Ureter (tissue), 1 donor: ENCODE data around the gene OR10AD1. TPM values are rescaled to one million over a fixed set of nuclear protein-coding genes. Genes with fewer than 3 reads are reported as not detected.
"Not testable (repeated sequence)": the region's sequence is repeated elsewhere in the genome, so short reads cannot be mapped to it uniquely, and the experiment has no call there.

Experiments
- DNase-seq: peaks from one replicate; pipeline ENCODE4 v3.0.0-alpha.2; 2020; ENCODE audit warnings: low spot score
- total RNA-seq: library from RNA; stranded (reverse); gene quantifications from one replicate; pipeline ENCODE4 v1.2.4, GENCODE V29; 2023
- donor health status: DM: yes; HTN: yes; CAD: no.

The OR10AD1 gene
- total RNA-seq, 1 donor from 2014 or later, result not detected

- DNase-seq, result no peak
These were observed 42.3 kb downstream of the OR10AD1 start for GRCh38 chr12:48160807-48161206.

DNA sequence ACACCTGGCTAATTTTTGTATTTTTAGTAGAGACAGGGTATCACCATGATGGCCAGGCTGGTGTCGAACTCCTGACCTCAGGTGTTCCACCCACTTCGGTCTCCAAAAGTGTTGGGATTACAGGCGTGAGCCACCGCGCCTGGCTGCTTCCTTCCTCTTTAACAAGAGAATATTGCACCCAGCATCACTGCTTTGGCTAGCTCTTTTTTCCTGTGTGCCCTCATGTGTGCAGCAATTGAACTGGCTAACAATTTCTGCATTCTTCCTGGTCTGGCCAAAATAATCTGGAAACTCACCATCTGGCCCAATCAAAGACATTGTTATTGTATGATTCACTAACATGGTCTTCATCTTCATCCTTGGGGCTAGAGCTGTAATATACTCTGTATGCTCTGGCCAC, 43.0 kb downstream of the OR10AD1 start:
- DNase-seq, result no peak

DNA sequence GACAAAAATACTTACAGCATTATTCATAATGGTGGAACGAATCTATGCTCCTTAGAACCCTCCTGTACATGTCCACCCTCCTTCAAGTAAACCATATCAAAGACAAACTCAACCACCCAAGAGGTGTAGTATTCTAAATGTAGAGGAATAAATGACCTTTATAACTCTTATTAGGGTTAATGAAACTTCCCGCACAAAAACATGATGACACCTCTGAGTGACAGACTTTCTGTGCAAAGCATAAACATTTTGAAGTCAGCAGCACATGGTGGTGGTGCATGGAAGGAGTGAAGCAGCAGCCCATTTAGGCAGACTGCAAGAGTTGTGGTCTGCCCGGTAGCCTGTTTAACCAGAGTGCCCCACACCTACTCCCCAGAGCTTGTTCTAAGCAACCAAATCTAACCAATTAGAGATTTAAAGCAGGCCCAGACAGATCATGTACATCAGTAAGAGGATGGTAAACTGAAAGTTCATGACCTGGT, 45.2 kb downstream of the OR10AD1 start:
- DNase-seq, result no peak

- DNase-seq, result peak; percentile 99
These were observed 45.8 kb downstream of the OR10AD1 start, which contains the start of gene ASB8 for GRCh38 chr12:48157018-48157888. TSS of gene ASB8 (minus strand) at chr12:48157515. CDS start at chr12:48153496, 4,019 bp downstream.

DNA sequence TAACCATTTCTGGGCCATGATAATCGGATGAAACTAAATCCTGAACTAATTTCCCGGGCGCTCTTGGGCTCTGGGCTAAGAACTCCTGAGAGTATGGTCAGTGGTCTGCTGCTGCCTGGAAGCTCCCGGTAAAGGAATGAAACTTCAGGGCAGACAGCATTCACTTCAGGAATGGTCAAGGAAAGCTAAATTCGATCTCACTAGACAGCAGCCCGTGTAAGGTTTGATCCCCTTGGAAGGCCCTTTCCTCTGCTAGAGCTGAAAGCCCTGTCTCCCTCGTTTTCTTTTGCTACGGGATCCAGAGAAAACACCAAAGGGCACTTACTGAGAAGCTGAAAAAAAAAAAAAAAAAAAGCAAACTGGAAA, 46.5 kb downstream of the OR10AD1 start:
- DNase-seq, result no peak

- DNase-seq, result not testable (repeated sequence)
These were observed 47.3 kb downstream of the OR10AD1 start for GRCh38 chr12:48155786-48156185.

Other genes with a start within 250 kb of the OR10AD1 start
- gene TMEM106C, start 239.7 kb downstream of the OR10AD1 start, total RNA-seq, result 39.0 TPM
- not detected for gene COL2A1, start 198.8 kb downstream of the OR10AD1 start, total RNA-seq
- 32.3 TPM for gene SENP1, start 97.2 kb downstream of the OR10AD1 start, total RNA-seq
- 55.1 TPM for gene PFKM, start 83.9 kb downstream of the OR10AD1 start, total RNA-seq
- gene ASB8, start 45.8 kb downstream of the OR10AD1 start, total RNA-seq, result 51.1 TPM
- gene CCDC184, start 19.6 kb downstream of the OR10AD1 start, total RNA-seq, result 5.6 TPM
- 35.3 TPM for gene ZNF641, start 147.6 kb upstream of the OR10AD1 start, total RNA-seq